Liver (tissue), 3 donors: ENCODE data around the gene CDKN2B-AS1.

ENCODE experiments used
- EGR1 ChIP-seq, 2 donors: IDR thresholded peaks; 2 replicates each; pipeline ENCODE4 v1.6.1; 2016 to 2018; ENCODE audit warnings: antibody characterized with exemption in 2 of 2, low read depth in 2 of 2
- FOXA1 ChIP-seq: IDR thresholded peaks from 2 replicates; pipeline ENCODE4 v1.6.1; 2016; ENCODE audit warnings: antibody characterized with exemption
- GABPA ChIP-seq, 2 donors: IDR thresholded peaks in 1 of 2; conservative IDR thresholded peaks in 1 of 2; 2 replicates each; pipeline ENCODE4 v1.6.1; 2016; ENCODE audit warnings: antibody characterized with exemption in 2 of 2, mild to moderate bottlenecking in 1 of 2, moderate library complexity in 1 of 2
- HNF4A ChIP-seq, 2 donors: conservative IDR thresholded peaks; 2 replicates each; pipeline ENCODE4 v1.6.1; 2016; ENCODE audit warnings: antibody characterized with exemption in 2 of 2, mild to moderate bottlenecking in 2 of 2
- JUND ChIP-seq, 2 donors: IDR thresholded peaks; 2 replicates each; pipeline ENCODE4 v1.6.1; 2016; ENCODE audit warnings: antibody characterized with exemption in 2 of 2
- SP1 ChIP-seq: IDR thresholded peaks from 2 replicates; pipeline ENCODE4 v1.6.1; 2018; ENCODE audit warnings: antibody characterized with exemption, mild to moderate bottlenecking
- TAF1 ChIP-seq: conservative IDR thresholded peaks from 2 replicates; pipeline ENCODE4 v1.6.1; 2016; ENCODE audit warnings: antibody characterized with exemption, mild to moderate bottlenecking
- YY1 ChIP-seq: IDR thresholded peaks from 2 replicates; pipeline ENCODE4 v1.6.1; 2016; ENCODE audit warnings: antibody characterized with exemption, mild to moderate bottlenecking
- TF ChIP-seq, protein P1 (sequence below): IDR thresholded peaks from 2 replicates; pipeline ENCODE4 v1.6.1; 2016; ENCODE audit warnings: antibody characterized with exemption
- TF ChIP-seq, protein P2 (sequence below): fragments of 150-350 bp; IDR thresholded peaks from 2 replicates; pipeline ENCODE4 v1.5.1; 2017; ENCODE audit warnings: improper control_type of control experiment, low read depth, low read length; ENCODE audit not compliant: missing input control
- TF ChIP-seq, protein P3 (sequence below): IDR thresholded peaks from 2 replicates; pipeline ENCODE4 v1.6.1; 2016; ENCODE audit warnings: antibody characterized with exemption
- TF ChIP-seq, protein P4 (sequence below): IDR thresholded peaks from 2 replicates; pipeline ENCODE4 v1.6.1; 2016; ENCODE audit warnings: antibody characterized with exemption
- TF ChIP-seq, protein P5 (sequence below): IDR thresholded peaks from 2 replicates; pipeline ENCODE4 v1.6.1; 2016; ENCODE audit warnings: antibody characterized with exemption, mild to moderate bottlenecking
- donor health status: healthy.
- donor health status: healthy.

DNA sequence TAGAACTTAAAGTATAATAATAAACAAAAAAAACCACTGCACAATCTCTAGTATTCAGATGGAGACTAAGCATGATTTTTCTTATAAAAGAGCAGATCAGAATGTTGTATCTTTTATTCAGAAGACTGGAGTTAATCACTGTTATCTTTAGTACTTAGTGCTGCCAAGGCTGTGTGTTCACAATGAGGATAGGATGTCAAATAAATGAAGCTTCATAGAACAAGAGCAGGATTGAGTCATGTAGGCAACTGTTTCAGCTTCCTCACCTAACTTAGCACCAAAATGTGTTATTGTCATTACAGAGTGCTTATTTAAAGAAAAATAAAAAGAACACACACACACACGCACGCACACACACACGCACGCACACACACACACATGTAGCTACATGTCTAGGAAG, 72.6 kb downstream of the CDKN2B-AS1 start:
- no peak for TF ChIP-seq TAF1
- TF ChIP-seq, protein P1, sequence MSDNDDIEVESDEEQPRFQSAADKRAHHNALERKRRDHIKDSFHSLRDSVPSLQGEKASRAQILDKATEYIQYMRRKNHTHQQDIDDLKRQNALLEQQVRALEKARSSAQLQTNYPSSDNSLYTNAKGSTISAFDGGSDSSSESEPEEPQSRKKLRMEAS, result no peak
- TF ChIP-seq, protein P2, sequence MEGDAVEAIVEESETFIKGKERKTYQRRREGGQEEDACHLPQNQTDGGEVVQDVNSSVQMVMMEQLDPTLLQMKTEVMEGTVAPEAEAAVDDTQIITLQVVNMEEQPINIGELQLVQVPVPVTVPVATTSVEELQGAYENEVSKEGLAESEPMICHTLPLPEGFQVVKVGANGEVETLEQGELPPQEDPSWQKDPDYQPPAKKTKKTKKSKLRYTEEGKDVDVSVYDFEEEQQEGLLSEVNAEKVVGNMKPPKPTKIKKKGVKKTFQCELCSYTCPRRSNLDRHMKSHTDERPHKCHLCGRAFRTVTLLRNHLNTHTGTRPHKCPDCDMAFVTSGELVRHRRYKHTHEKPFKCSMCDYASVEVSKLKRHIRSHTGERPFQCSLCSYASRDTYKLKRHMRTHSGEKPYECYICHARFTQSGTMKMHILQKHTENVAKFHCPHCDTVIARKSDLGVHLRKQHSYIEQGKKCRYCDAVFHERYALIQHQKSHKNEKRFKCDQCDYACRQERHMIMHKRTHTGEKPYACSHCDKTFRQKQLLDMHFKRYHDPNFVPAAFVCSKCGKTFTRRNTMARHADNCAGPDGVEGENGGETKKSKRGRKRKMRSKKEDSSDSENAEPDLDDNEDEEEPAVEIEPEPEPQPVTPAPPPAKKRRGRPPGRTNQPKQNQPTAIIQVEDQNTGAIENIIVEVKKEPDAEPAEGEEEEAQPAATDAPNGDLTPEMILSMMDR, result no peak
- no peak for TF ChIP-seq HNF4A (conservative IDR thresholded peaks at IDR 0.05)
- TF ChIP-seq, protein P3, sequence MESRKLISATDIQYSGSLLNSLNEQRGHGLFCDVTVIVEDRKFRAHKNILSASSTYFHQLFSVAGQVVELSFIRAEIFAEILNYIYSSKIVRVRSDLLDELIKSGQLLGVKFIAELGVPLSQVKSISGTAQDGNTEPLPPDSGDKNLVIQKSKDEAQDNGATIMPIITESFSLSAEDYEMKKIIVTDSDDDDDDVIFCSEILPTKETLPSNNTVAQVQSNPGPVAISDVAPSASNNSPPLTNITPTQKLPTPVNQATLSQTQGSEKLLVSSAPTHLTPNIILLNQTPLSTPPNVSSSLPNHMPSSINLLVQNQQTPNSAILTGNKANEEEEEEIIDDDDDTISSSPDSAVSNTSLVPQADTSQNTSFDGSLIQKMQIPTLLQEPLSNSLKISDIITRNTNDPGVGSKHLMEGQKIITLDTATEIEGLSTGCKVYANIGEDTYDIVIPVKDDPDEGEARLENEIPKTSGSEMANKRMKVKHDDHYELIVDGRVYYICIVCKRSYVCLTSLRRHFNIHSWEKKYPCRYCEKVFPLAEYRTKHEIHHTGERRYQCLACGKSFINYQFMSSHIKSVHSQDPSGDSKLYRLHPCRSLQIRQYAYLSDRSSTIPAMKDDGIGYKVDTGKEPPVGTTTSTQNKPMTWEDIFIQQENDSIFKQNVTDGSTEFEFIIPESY, result no peak
- TF ChIP-seq JUND (IDR thresholded peaks at IDR 0.05), result no peak
- TF ChIP-seq YY1, result no peak
- TF ChIP-seq, protein P4, sequence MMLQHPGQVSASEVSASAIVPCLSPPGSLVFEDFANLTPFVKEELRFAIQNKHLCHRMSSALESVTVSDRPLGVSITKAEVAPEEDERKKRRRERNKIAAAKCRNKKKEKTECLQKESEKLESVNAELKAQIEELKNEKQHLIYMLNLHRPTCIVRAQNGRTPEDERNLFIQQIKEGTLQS, result no peak
- TF ChIP-seq, protein P5, sequence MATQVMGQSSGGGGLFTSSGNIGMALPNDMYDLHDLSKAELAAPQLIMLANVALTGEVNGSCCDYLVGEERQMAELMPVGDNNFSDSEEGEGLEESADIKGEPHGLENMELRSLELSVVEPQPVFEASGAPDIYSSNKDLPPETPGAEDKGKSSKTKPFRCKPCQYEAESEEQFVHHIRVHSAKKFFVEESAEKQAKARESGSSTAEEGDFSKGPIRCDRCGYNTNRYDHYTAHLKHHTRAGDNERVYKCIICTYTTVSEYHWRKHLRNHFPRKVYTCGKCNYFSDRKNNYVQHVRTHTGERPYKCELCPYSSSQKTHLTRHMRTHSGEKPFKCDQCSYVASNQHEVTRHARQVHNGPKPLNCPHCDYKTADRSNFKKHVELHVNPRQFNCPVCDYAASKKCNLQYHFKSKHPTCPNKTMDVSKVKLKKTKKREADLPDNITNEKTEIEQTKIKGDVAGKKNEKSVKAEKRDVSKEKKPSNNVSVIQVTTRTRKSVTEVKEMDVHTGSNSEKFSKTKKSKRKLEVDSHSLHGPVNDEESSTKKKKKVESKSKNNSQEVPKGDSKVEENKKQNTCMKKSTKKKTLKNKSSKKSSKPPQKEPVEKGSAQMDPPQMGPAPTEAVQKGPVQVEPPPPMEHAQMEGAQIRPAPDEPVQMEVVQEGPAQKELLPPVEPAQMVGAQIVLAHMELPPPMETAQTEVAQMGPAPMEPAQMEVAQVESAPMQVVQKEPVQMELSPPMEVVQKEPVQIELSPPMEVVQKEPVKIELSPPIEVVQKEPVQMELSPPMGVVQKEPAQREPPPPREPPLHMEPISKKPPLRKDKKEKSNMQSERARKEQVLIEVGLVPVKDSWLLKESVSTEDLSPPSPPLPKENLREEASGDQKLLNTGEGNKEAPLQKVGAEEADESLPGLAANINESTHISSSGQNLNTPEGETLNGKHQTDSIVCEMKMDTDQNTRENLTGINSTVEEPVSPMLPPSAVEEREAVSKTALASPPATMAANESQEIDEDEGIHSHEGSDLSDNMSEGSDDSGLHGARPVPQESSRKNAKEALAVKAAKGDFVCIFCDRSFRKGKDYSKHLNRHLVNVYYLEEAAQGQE, result no peak
- no peak for TF ChIP-seq SP1
- TF ChIP-seq EGR1 (IDR thresholded peaks at IDR 0.05; ENCODE audit: low read depth in 2 of 2), result no peak
- TF ChIP-seq FOXA1, result no peak
- no peak for TF ChIP-seq GABPA (IDR thresholded peaks at IDR 0.05 in 1 of 2, conservative IDR thresholded peaks at IDR 0.05 in 1 of 2)
